ENCODE measurements around the gene RAB40B.

- TF ChIP-seq POLR2A (IDR thresholded peaks at IDR 0.05) (no peak), CTCF (IDR thresholded peaks at IDR 0.05) (no peak), POLR2AphosphoS5 (IDR thresholded peaks at IDR 0.05) (no peak), EP300 (IDR thresholded peaks at IDR 0.05) (no peak)
These were observed 3.9 kb upstream of the RAB40B start for GRCh38 chr17:82702231-82702927.
